ENCODE data around the gene MYL5.

Gene MYL5

DNA sequence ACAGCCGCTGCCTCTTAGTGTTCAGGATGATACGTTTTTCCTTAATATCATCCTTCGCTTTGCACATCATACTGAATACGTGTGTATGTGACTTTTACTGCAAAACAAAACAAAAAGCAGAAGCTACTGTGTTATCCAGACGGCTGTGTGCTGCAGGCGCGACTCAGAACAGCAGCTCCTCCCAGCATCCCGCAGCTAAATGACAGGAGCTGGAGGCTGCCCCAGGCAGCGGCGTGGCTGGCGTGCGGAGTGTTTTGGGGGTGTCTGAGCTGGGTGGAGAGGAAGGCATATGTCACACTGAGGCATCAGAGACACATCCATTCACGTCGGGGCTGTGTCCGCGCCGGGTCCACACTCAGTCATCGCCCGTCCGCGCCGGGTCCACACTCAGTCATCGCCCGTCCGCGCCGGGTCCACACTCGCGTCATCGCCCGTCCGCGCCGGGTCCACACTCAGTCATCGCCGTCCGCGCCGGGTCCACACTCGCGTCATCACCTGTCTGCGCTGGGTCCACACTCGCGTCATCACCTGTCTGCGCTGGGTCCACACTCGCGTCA is 47.9 kb downstream of the MYL5 start:
- Histone ChIP-seq H3K4me1 (ENCODE audit: insufficient read depth, low read length, severe bottlenecking) (no peaks in the 10 kb centered on the region), H3K79me2 (ENCODE audit: insufficient read depth, low read length) (no peaks in the 10 kb centered on the region), H3K4me2 (ENCODE audit: low read length) (no peak overlapping the region), H3K9me2 (ENCODE audit: low read depth, low read length) (no peaks in the 10 kb centered on the region), H2AFZ (ENCODE audit: low read length) (no peak overlapping the region), H4K20me1 (ENCODE audit: insufficient read depth, low read length) (no peaks in the 10 kb centered on the region), H3K9me3 (ENCODE audit: low read length) (no peaks in the 10 kb centered on the region), H3K27ac (ENCODE audit: low read depth, low read length, poor library complexity, severe bottlenecking) (no peak overlapping the region), H3K27me3 (ENCODE audit: insufficient read depth, low read length) (no peaks in the 10 kb centered on the region), H3K36me3 (ENCODE audit: insufficient read depth, low read length) (no peaks in the 10 kb centered on the region), H3K9ac (ENCODE audit: low read length) (no peak overlapping the region), H3K4me3 (ENCODE audit: low read depth, low read length, poor library complexity, severe bottlenecking) (no peak overlapping the region), H3F3A (ENCODE audit: insufficient read depth, low read length) (no peaks in the 10 kb centered on the region)
- TF ChIP-seq, protein P1, sequence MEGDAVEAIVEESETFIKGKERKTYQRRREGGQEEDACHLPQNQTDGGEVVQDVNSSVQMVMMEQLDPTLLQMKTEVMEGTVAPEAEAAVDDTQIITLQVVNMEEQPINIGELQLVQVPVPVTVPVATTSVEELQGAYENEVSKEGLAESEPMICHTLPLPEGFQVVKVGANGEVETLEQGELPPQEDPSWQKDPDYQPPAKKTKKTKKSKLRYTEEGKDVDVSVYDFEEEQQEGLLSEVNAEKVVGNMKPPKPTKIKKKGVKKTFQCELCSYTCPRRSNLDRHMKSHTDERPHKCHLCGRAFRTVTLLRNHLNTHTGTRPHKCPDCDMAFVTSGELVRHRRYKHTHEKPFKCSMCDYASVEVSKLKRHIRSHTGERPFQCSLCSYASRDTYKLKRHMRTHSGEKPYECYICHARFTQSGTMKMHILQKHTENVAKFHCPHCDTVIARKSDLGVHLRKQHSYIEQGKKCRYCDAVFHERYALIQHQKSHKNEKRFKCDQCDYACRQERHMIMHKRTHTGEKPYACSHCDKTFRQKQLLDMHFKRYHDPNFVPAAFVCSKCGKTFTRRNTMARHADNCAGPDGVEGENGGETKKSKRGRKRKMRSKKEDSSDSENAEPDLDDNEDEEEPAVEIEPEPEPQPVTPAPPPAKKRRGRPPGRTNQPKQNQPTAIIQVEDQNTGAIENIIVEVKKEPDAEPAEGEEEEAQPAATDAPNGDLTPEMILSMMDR (IDR thresholded peaks at IDR 0.05; ENCODE audit: low read length) = no peak

DNA sequence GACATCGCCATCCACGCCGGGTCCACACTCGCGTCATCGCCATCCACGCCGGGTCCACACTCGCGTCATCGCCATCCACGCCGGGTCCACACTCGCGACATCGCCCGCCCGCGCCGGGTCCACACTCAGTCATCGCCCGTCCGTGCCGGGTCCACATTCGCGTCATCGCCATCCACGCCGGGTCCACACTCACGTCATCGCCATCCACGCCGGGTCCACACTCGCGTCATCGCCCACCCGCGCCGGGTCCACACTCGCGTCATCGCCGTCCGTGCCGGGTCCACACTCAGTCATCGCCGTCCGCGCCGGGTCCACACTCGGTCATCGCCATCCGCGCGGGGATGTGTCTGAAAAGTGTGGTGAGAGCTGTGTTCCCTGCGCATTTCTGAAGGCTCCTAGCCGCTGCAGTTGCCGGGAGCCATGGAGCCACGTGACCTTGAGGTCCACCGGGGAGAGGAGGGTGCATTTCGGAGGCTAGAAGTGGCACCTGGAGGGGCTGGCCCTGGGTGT is 48.6 kb downstream of the MYL5 start:
- Histone ChIP-seq H3K27me3 (ENCODE audit: insufficient read depth, low read length) (no peaks in the 10 kb centered on the region), H3K9me3 (ENCODE audit: low read length) (no peaks in the 10 kb centered on the region), H3F3A (ENCODE audit: insufficient read depth, low read length) (no peaks in the 10 kb centered on the region), H3K9me2 (ENCODE audit: low read depth, low read length) (no peaks in the 10 kb centered on the region), H3K4me1 (ENCODE audit: insufficient read depth, low read length, severe bottlenecking) (no peaks in the 10 kb centered on the region), H3K9ac (ENCODE audit: low read length) (no peak overlapping the region), H3K36me3 (ENCODE audit: insufficient read depth, low read length) (no peaks in the 10 kb centered on the region), H3K4me2 (ENCODE audit: low read length) (no peak overlapping the region), H3K4me3 (ENCODE audit: low read depth, low read length, poor library complexity, severe bottlenecking) (no peak overlapping the region), H3K79me2 (ENCODE audit: insufficient read depth, low read length) (no peaks in the 10 kb centered on the region), H2AFZ (ENCODE audit: low read length) (no peak overlapping the region), H3K27ac (ENCODE audit: low read depth, low read length, poor library complexity, severe bottlenecking) (no peak overlapping the region), H4K20me1 (ENCODE audit: insufficient read depth, low read length) (no peaks in the 10 kb centered on the region)
- TF ChIP-seq, protein P1 (IDR thresholded peaks at IDR 0.05; ENCODE audit: low read length) = no peak
- no peak for TF ChIP-seq EZH2 (IDR thresholded peaks at IDR 0.05; ENCODE audit: borderline replicate concordance, low read length)

DNA sequence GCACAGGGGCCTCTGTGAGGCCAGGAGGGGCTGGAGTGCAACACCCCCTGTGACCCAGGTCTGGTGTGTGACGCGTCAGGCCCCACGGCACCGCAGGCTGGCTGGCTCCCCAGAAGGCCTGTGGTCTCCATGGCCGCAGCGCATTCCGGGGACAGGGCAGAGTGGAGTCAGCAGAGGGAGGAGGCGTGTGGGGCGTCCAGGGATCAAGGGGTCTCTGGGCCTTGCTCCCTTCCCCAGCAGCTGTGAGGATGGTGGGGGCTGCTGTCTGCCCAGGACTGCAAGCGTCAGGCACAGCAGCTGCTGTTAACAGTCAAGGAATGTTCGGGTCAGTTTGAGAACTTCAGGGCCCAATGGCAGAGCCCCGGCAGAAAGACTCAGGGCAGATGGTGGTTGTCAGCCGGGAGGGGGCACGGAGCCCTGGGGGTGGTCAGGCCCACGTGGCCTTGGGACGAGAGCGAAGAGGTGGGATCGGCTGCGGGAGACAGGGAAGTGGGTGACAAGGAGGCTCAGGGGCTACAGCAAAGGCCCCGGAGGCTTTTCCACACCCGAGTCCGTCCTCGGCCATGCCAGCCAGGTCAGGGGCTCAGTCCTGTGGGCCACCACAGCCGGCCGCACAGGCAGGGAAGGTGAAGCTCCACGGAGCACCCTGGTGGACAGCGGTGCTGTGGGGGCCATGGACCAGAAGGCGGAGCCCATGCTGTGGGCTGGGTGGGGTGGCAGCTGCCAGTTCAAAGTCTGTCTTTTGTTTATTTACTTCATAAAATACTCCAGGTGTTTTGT is 49.6 kb downstream of the MYL5 start:
- no peaks in the 10 kb centered on the region for H3K4me1 ChIP-seq (ENCODE audit: insufficient read depth, low read length, severe bottlenecking)
- H3K4me3 ChIP-seq (ENCODE audit: low read depth, low read length, poor library complexity, severe bottlenecking) = no peak overlapping the region
- H3K27ac ChIP-seq (ENCODE audit: low read depth, low read length, poor library complexity, severe bottlenecking) = no peak overlapping the region
- no peak overlapping the region for H3K4me2 ChIP-seq (ENCODE audit: low read length)
- no peaks in the 10 kb centered on the region for H3K9me2 ChIP-seq (ENCODE audit: low read depth, low read length)
- H4K20me1 ChIP-seq (ENCODE audit: insufficient read depth, low read length) = no peaks in the 10 kb centered on the region
- H3K9ac ChIP-seq (ENCODE audit: low read length) = no peak overlapping the region
- H3K9me3 ChIP-seq (ENCODE audit: low read length) = no peaks in the 10 kb centered on the region
- no peak overlapping the region for H2AFZ ChIP-seq (ENCODE audit: low read length)
- no peaks in the 10 kb centered on the region for H3K36me3 ChIP-seq (ENCODE audit: insufficient read depth, low read length)
- H3K79me2 ChIP-seq (ENCODE audit: insufficient read depth, low read length) = no peaks in the 10 kb centered on the region
- H3F3A ChIP-seq (ENCODE audit: insufficient read depth, low read length) = no peaks in the 10 kb centered on the region
- no peak for TF ChIP-seq EZH2 (IDR thresholded peaks at IDR 0.05; ENCODE audit: borderline replicate concordance, low read length)
- TF ChIP-seq, protein P1 (IDR thresholded peaks at IDR 0.05; ENCODE audit: low read length) = no peak
- H3K27me3 ChIP-seq (ENCODE audit: insufficient read depth, low read length) = no peaks in the 10 kb centered on the region
